ENCODE results near the gene DRC1.

GRCh38 chr2:26359886-26360473, 41.7 kb upstream of the DRC1 start:
- TF ChIP-seq CTCF (IDR thresholded peaks at IDR 0.05) = no peak
- TF ChIP-seq POLR2A (IDR thresholded peaks at IDR 0.05) = no peak

Measured in uterus (tissue), 2 donors.